ENCODE results near the gene SPRR2F. TPM values are rescaled to one million over a fixed set of nuclear protein-coding genes. Genes with fewer than 3 reads are reported as not detected.
"Not testable (repeated sequence)": the region's sequence is repeated elsewhere in the genome, so short reads cannot be mapped to it uniquely, and the experiment has no call there.

SPRR2F gene
- total RNA-seq, 4 donors from 2014 or later = 2.8 TPM; not detected in 3

- H3K4me1 ChIP-seq = no peaks in the 10 kb centered on the region
- H3K9me3 ChIP-seq = no peaks in the 10 kb centered on the region
- intact Hi-C loops (cut with DNase I; ENCODE audit: low total_unique reads) = no loop called here
- no peaks in the 10 kb centered on the region for H3K36me3 ChIP-seq
- TF ChIP-seq POLR2A (IDR thresholded peaks at IDR 0.05) = no peak
- TF ChIP-seq CTCF (IDR thresholded peaks at IDR 0.05) = no peak
- H3K27ac ChIP-seq = no peak overlapping the region
- H3K4me3 ChIP-seq = no peak overlapping the region
- no peak for DNase-seq
- H3K27me3 ChIP-seq = no peaks in the 10 kb centered on the region
These were observed 27.2 kb upstream of the SPRR2F start for GRCh38 chr1:153140484-153140883.

GRCh38 chr1:153133743-153134142 is 20.4 kb upstream of the SPRR2F start:
- no peaks in the 10 kb centered on the region for H3K9me3 ChIP-seq
- DNase-seq = no peak
- no peaks in the 10 kb centered on the region for H3K36me3 ChIP-seq
- H3K27me3 ChIP-seq = no peaks in the 10 kb centered on the region
- H3K4me3 ChIP-seq = no peak overlapping the region
- H3K4me1 ChIP-seq = no peaks in the 10 kb centered on the region
- H3K27ac ChIP-seq = no peak overlapping the region
- intact Hi-C loops (cut with DNase I; ENCODE audit: low total_unique reads) = no loop called here
- TF ChIP-seq CTCF (IDR thresholded peaks at IDR 0.05) (no peak), POLR2A (IDR thresholded peaks at IDR 0.05) (no peak)

GRCh38 chr1:153133267-153133666 is 20.0 kb upstream of the SPRR2F start:
- no peaks in the 10 kb centered on the region for H3K4me1 ChIP-seq
- no peaks in the 10 kb centered on the region for H3K9me3 ChIP-seq
- no peak overlapping the region for H3K4me3 ChIP-seq
- H3K36me3 ChIP-seq = no peaks in the 10 kb centered on the region
- no peaks in the 10 kb centered on the region for H3K27me3 ChIP-seq
- no peak for DNase-seq
- TF ChIP-seq CTCF (IDR thresholded peaks at IDR 0.05) (no peak), POLR2A (IDR thresholded peaks at IDR 0.05) (no peak)
- no peak overlapping the region for H3K27ac ChIP-seq
- intact Hi-C loops (cut with DNase I; ENCODE audit: low total_unique reads) = no loop called here

- H3K36me3 ChIP-seq; H3K27ac ChIP-seq; H3K9me3 ChIP-seq; H3K27me3 ChIP-seq; H3K4me3 ChIP-seq; DNase-seq; intact Hi-C loops (cut with DNase I; ENCODE audit: low total_unique reads); H3K4me1 ChIP-seq: not testable (repeated sequence)
These were observed 15.4 kb upstream of the SPRR2F start for GRCh38 chr1:153128688-153129087.

GRCh38 chr1:153127296-153127695 is 14.0 kb upstream of the SPRR2F start:
- TF ChIP-seq CTCF (IDR thresholded peaks at IDR 0.05) (no peak), POLR2A (IDR thresholded peaks at IDR 0.05) (no peak)
- no peak for DNase-seq
- no peaks in the 10 kb centered on the region for H3K27me3 ChIP-seq
- no peak overlapping the region for H3K4me3 ChIP-seq
- H3K9me3 ChIP-seq = no peaks in the 10 kb centered on the region
- no peak overlapping the region for H3K27ac ChIP-seq
- intact Hi-C loops (cut with DNase I; ENCODE audit: low total_unique reads) = no loop called here
- H3K36me3 ChIP-seq = no peaks in the 10 kb centered on the region
- no peaks in the 10 kb centered on the region for H3K4me1 ChIP-seq

- no peak for DNase-seq
- H3K36me3 ChIP-seq = no peaks in the 10 kb centered on the region
- intact Hi-C loops (cut with DNase I; ENCODE audit: low total_unique reads) = no loop called here
- H3K9me3 ChIP-seq = no peaks in the 10 kb centered on the region
- no peak overlapping the region for H3K27ac ChIP-seq
- no peaks in the 10 kb centered on the region for H3K27me3 ChIP-seq
- H3K4me1 ChIP-seq = no peaks in the 10 kb centered on the region
- no peak for TF ChIP-seq CTCF (IDR thresholded peaks at IDR 0.05)
- no peak for TF ChIP-seq POLR2A (IDR thresholded peaks at IDR 0.05)
- H3K4me3 ChIP-seq = no peak overlapping the region
These were observed 12.2 kb upstream of the SPRR2F start for GRCh38 chr1:153125536-153125935.

- DNase-seq; H3K4me3 ChIP-seq; H3K36me3 ChIP-seq; intact Hi-C loops (cut with DNase I; ENCODE audit: low total_unique reads); H3K27ac ChIP-seq; H3K27me3 ChIP-seq; H3K9me3 ChIP-seq; H3K4me1 ChIP-seq: not testable (repeated sequence)
These were observed 10.5 kb upstream of the SPRR2F start for GRCh38 chr1:153123793-153124192.
